HCT116 (cell line): ENCODE data around the gene FGFRL1. TPM values are rescaled to one million over a fixed set of nuclear protein-coding genes. Genes with fewer than 3 reads are reported as not detected.

ENCODE experiments used
- ATAC-seq: fragments of 200-7000 bp; cut with Tn5 transposase; 2 replicates; pipeline ENCODE4 v1.9.1; 2020; ENCODE audit warnings: mild to moderate bottlenecking, moderate library complexity
- BruUV-seq: library from RNA; stranded (reverse); fragments of 400-500 nt; replicated peaks from 2 replicates; lab custom pipeline; 2021; lab: Mats Ljungman, UMichigan
- CTCF ChIA-PET: fragments of 300-600 bp; sonication (Branson Sonifier 250); formaldehyde crosslinking; loops from one replicate; lab custom pipeline; 2021; ENCODE audit warnings: antibody characterized with exemption; lab: Charles Lee
- POLR2A ChIA-PET: fragments of 300-600, 350-600 bp; sonication (Branson Sonifier 250); formaldehyde crosslinking; loops from one replicate; lab custom pipeline; 2021; ENCODE audit warnings: antibody characterized with exemption; lab: Charles Lee
- RAD21 ChIA-PET, 2 experiments: fragments of 300-600 bp; sonication (Branson Sonifier 250); formaldehyde crosslinking; loops; one replicate each; lab custom pipeline; 2023; ENCODE audit warnings: low total read pairs in 2 of 2; ENCODE audit not compliant: uncharacterized antibody in 2 of 2, unreplicated experiment in 2 of 2, low non-redundant PET in 1 of 2; lab: Charles Lee
- DNase-seq: peaks from one replicate; pipeline ENCODE4 v3.0.0-alpha.2; 2010; ENCODE audit warnings: low read depth, low spot score
- H2AFZ ChIP-seq: fragments of 200-600 bp; shearing (Covaris generic), sonication (generic); 2 replicates; pipeline ENCODE4 v1.6.1; 2017; ENCODE audit warnings: low read depth, mixed run types, mixed read lengths, antibody characterized with exemption, low read length; ENCODE audit not compliant: poor library complexity, severe bottlenecking
- H3K27ac ChIP-seq: 2 replicates; pipeline ENCODE4 v1.5.1; 2012; ENCODE audit warnings: low read depth, low read length
- H3K27me3 ChIP-seq: fragments of 200-600 bp; sonication (generic); 2 replicates; pipeline ENCODE4 v1.6.1; 2016; ENCODE audit warnings: mixed run types, low read length, mixed read lengths; ENCODE audit not compliant: insufficient read depth
- H3K36me3 ChIP-seq, 2 experiments: fragments of 200-500 bp in 1 of 2; fragments of 200-600 bp in 1 of 2; sonication (Bioruptor generic) in 1 of 2; sonication (generic) in 1 of 2; 2 replicates each; pipeline versions ENCODE4 v1.5.1 to v1.6.1; 2014 to 2016; ENCODE audit warnings: low read length in 2 of 2, inconsistent platforms in 1 of 2, mixed read lengths in 1 of 2, mixed run types in 1 of 2; ENCODE audit not compliant: insufficient read depth in 2 of 2, control insufficient read depth in 1 of 2
- H3K4me1 ChIP-seq, 2 experiments: fragments of 200-600 bp in 1 of 2; sonication (generic) in 1 of 2; 2 replicates each; pipeline versions ENCODE4 v1.5.1 to v1.6.1; 2012 to 2017; ENCODE audit warnings: low read length in 2 of 2, inconsistent platforms in 1 of 2, mild to moderate bottlenecking in 1 of 2, mixed read lengths in 1 of 2, mixed run types in 1 of 2, moderate library complexity in 1 of 2; ENCODE audit not compliant: insufficient read depth in 2 of 2, control insufficient read depth in 1 of 2
- H3K4me2 ChIP-seq: fragments of 200-600 bp; sonication (generic); 2 replicates; pipeline ENCODE4 v1.6.1; 2017; ENCODE audit warnings: mixed run types, low read length, mixed read lengths
- H3K4me3 ChIP-seq, 2 experiments: fragments of 200-600 bp in 1 of 2; sonication (generic) in 1 of 2; replicated peaks in 1 of 2; 2 replicates each; pipeline ENCODE4 v1.5.1; 2011 to 2016; ENCODE audit warnings: low read length in 2 of 2, control low read depth in 1 of 2, low read depth in 1 of 2, mild to moderate bottlenecking in 1 of 2, mixed read lengths in 1 of 2, mixed run types in 1 of 2
- H3K79me2 ChIP-seq: fragments of 200-600 bp; sonication (generic); 2 replicates; pipeline ENCODE4 v1.6.1; 2017; ENCODE audit warnings: mild to moderate bottlenecking, mixed run types, low read length, moderate library complexity, mixed read lengths; ENCODE audit not compliant: insufficient read depth
- H3K9ac ChIP-seq: fragments of 200-600 bp; sonication (generic); 2 replicates; pipeline ENCODE4 v1.6.1; 2016; ENCODE audit warnings: low read length, mixed read lengths
- H3K9me2 ChIP-seq: fragments of 200-600 bp; sonication (generic), shearing (Covaris generic); 2 replicates; pipeline ENCODE4 v1.6.1; 2017; ENCODE audit warnings: mixed run types, mild to moderate bottlenecking, moderate library complexity; ENCODE audit not compliant: insufficient read depth
- H3K9me3 ChIP-seq, 2 experiments: fragments of 200-500 bp in 1 of 2; fragments of 200-600 bp in 1 of 2; sonication (Bioruptor generic) in 1 of 2; sonication (generic) in 1 of 2; 2 replicates each; pipeline ENCODE4 v1.6.1; 2014 to 2017; ENCODE audit warnings: low read length in 2 of 2, mixed read lengths in 2 of 2, inconsistent platforms in 1 of 2, low read depth in 1 of 2, mild to moderate bottlenecking in 1 of 2, mixed run types in 1 of 2, moderate library complexity in 1 of 2; ENCODE audit not compliant: control insufficient read depth in 1 of 2, insufficient read depth in 1 of 2
- H4K20me1 ChIP-seq: fragments of 200-600 bp; sonication (generic), shearing (Covaris generic); 2 replicates; pipeline ENCODE4 v1.6.1; 2017; ENCODE audit warnings: mixed run types, mild to moderate bottlenecking, moderate library complexity; ENCODE audit not compliant: insufficient read depth
- CBX3 ChIP-seq: IDR thresholded peaks from 2 replicates; pipeline ENCODE4 v1.6.1; 2012; ENCODE audit warnings: low read depth
- CEBPB ChIP-seq: IDR thresholded peaks from 2 replicates; pipeline ENCODE4 v1.6.1; 2012; ENCODE audit warnings: low read depth
- EGR1 ChIP-seq: IDR thresholded peaks from 2 replicates; pipeline ENCODE4 v1.6.1; 2012; ENCODE audit warnings: low read depth
- ELF1 ChIP-seq: IDR thresholded peaks from 2 replicates; pipeline ENCODE4 v1.6.1; 2012; ENCODE audit warnings: low read depth, borderline replicate concordance
- EZH2 ChIP-seq: fragments of 200-600 bp; sonication (generic); IDR thresholded peaks from 2 replicates; pipeline ENCODE4 v1.6.1; 2017; ENCODE audit warnings: antibody characterized with exemption, mixed run types
- EZH2phosphoT487 ChIP-seq: fragments of 200-600 bp; IDR thresholded peaks from 2 replicates; pipeline ENCODE4 v1.6.1; 2018; ENCODE audit warnings: antibody characterized with exemption, borderline replicate concordance
- JUND ChIP-seq: IDR thresholded peaks from 2 replicates; pipeline ENCODE4 v1.6.1; 2012
- POLR2A ChIP-seq: IDR thresholded peaks from 2 replicates; pipeline ENCODE4 v1.7.0; 2011; ENCODE audit warnings: borderline replicate concordance; ENCODE audit not compliant: insufficient read depth, insufficient read length; ENCODE audit errors: extremely low read depth
- POLR2AphosphoS5 ChIP-seq: IDR thresholded peaks from 2 replicates; pipeline ENCODE4 v1.6.1; 2011; ENCODE audit warnings: mild to moderate bottlenecking, low read depth, low read length, moderate library complexity
- SIN3A ChIP-seq: IDR thresholded peaks from 2 replicates; pipeline ENCODE4 v1.6.1; 2012; ENCODE audit warnings: low read depth
- SRF ChIP-seq: IDR thresholded peaks from 2 replicates; pipeline ENCODE4 v1.6.1; 2012; ENCODE audit warnings: low read depth
- ZBTB33 ChIP-seq: IDR thresholded peaks from 2 replicates; pipeline ENCODE4 v1.6.1; 2011; ENCODE audit warnings: mild to moderate bottlenecking, low read length, moderate library complexity; ENCODE audit not compliant: insufficient replicate concordance; ENCODE audit errors: extremely low read depth
- ZFX ChIP-seq: fragments of 450-650 bp; IDR thresholded peaks from 2 replicates; pipeline ENCODE4 v1.6.1; 2017
- ZNF274 ChIP-seq: fragments of 200-500 bp; sonication (Bioruptor generic); IDR thresholded peaks from 2 replicates; pipeline ENCODE4 v1.6.1; 2014; ENCODE audit warnings: mild to moderate bottlenecking, low read depth, low read length, inconsistent platforms
- intact Hi-C: fragments of 100-400 bp; cut with micrococcal nuclease; formaldehyde crosslinking; loops from 2 replicates; pipeline ENCODE4 v1.10.0; 2022
- total RNA-seq: library from RNA; stranded (reverse); gene quantifications from one replicate; pipeline ENCODE4 v1.2.1, GENCODE V29; 2021; ENCODE audit not compliant: unreplicated experiment
- TF ChIP-seq, protein P1 (sequence below): IDR thresholded peaks from 2 replicates; pipeline ENCODE4 v1.6.1; 2012
- TF ChIP-seq, protein P2 (sequence below): IDR thresholded peaks from 2 replicates; pipeline ENCODE4 v1.6.1; 2012; ENCODE audit warnings: low read depth
- TF ChIP-seq, protein P3 (sequence below): IDR thresholded peaks from 2 replicates; pipeline ENCODE4 v1.6.1; 2012

Gene FGFRL1
- total RNA-seq, 1 experiment from 2014 or later, result 91.1 TPM

DNA sequence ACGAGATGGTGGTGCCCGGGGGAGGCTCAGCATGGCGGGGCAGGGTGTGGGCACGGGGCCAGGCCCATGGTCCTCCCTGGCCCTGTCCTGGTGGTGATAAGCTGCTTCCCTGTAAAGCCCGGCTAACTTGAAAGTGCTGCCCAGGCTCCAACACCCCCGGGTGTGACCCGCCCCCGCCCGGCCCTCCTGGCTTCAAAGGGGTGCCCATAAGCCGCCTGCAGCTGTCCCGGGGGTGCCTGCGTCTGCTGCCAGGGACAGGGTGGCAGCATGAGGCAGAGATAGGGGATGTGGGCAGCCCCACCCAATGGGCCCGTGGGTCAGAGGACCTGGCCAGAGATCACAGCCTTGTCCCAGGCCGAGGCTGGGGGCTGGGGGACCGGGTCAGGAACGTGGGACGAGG lies 18.1 kb downstream of the FGFRL1 start:
- POLR2A ChIA-PET, result no interaction called here
- intact Hi-C loops, result no loop called here
- DNase-seq, result no peak
- no peak overlapping the region for H2AFZ ChIP-seq
- CTCF ChIA-PET, result no interaction called here
- no peaks in the 10 kb centered on the region for H3K79me2 ChIP-seq
- TF ChIP-seq, protein P1, sequence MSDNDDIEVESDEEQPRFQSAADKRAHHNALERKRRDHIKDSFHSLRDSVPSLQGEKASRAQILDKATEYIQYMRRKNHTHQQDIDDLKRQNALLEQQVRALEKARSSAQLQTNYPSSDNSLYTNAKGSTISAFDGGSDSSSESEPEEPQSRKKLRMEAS, result no peak
- TF ChIP-seq ZBTB33, result no peak
- no peak for TF ChIP-seq EZH2
- no peak for TF ChIP-seq POLR2A
- TF ChIP-seq SIN3A, result no peak
- no peak for TF ChIP-seq SRF
- no peak for TF ChIP-seq ZFX
- no peak for TF ChIP-seq EGR1
- TF ChIP-seq, protein P2, sequence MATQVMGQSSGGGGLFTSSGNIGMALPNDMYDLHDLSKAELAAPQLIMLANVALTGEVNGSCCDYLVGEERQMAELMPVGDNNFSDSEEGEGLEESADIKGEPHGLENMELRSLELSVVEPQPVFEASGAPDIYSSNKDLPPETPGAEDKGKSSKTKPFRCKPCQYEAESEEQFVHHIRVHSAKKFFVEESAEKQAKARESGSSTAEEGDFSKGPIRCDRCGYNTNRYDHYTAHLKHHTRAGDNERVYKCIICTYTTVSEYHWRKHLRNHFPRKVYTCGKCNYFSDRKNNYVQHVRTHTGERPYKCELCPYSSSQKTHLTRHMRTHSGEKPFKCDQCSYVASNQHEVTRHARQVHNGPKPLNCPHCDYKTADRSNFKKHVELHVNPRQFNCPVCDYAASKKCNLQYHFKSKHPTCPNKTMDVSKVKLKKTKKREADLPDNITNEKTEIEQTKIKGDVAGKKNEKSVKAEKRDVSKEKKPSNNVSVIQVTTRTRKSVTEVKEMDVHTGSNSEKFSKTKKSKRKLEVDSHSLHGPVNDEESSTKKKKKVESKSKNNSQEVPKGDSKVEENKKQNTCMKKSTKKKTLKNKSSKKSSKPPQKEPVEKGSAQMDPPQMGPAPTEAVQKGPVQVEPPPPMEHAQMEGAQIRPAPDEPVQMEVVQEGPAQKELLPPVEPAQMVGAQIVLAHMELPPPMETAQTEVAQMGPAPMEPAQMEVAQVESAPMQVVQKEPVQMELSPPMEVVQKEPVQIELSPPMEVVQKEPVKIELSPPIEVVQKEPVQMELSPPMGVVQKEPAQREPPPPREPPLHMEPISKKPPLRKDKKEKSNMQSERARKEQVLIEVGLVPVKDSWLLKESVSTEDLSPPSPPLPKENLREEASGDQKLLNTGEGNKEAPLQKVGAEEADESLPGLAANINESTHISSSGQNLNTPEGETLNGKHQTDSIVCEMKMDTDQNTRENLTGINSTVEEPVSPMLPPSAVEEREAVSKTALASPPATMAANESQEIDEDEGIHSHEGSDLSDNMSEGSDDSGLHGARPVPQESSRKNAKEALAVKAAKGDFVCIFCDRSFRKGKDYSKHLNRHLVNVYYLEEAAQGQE, result no peak
- no peak for TF ChIP-seq CEBPB
- no peak for TF ChIP-seq JUND
- no peak for TF ChIP-seq ZNF274
- TF ChIP-seq EZH2phosphoT487, result no peak
- no peak for TF ChIP-seq POLR2AphosphoS5
- TF ChIP-seq, protein P3, sequence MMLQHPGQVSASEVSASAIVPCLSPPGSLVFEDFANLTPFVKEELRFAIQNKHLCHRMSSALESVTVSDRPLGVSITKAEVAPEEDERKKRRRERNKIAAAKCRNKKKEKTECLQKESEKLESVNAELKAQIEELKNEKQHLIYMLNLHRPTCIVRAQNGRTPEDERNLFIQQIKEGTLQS, result no peak
- no peak for TF ChIP-seq ELF1
- no peak for TF ChIP-seq CBX3
- TF ChIP-seq, all 23 proteins: peak for 0
- no peak overlapping the region for H3K4me3 ChIP-seq
- H3K36me3 ChIP-seq, result peaks cover 8 to 11% of the 10 kb centered on the region in 2 experiments; a peak in 3 of 4 replicates
- no peak overlapping the region; the same call in 1 of the 2 replicates for H3K9ac ChIP-seq
- no peaks in the 10 kb centered on the region for H3K9me3 ChIP-seq
- no peak overlapping the region for H3K4me2 ChIP-seq
- no peaks in the 10 kb centered on the region for H3K9me2 ChIP-seq
- ATAC-seq, result no peak; the same call in 1 of the 2 replicates
- H3K27ac ChIP-seq, result no peak overlapping the region
- peaks cover 14 to 34% of the 10 kb centered on the region in 2 experiments; a peak in 3 of 4 replicates for H3K4me1 ChIP-seq
- no TSS peak for BruUV-seq
- RAD21 ChIA-PET, result no interaction called here
- no peaks in the 10 kb centered on the region for H4K20me1 ChIP-seq
- no peaks in the 10 kb centered on the region for H3K27me3 ChIP-seq
